ENCODE data around the gene B4GALT5.

GRCh38 chr20:49612127-49612738 is 101.4 kb downstream of the B4GALT5 start:
- TF ChIP-seq, protein P1, sequence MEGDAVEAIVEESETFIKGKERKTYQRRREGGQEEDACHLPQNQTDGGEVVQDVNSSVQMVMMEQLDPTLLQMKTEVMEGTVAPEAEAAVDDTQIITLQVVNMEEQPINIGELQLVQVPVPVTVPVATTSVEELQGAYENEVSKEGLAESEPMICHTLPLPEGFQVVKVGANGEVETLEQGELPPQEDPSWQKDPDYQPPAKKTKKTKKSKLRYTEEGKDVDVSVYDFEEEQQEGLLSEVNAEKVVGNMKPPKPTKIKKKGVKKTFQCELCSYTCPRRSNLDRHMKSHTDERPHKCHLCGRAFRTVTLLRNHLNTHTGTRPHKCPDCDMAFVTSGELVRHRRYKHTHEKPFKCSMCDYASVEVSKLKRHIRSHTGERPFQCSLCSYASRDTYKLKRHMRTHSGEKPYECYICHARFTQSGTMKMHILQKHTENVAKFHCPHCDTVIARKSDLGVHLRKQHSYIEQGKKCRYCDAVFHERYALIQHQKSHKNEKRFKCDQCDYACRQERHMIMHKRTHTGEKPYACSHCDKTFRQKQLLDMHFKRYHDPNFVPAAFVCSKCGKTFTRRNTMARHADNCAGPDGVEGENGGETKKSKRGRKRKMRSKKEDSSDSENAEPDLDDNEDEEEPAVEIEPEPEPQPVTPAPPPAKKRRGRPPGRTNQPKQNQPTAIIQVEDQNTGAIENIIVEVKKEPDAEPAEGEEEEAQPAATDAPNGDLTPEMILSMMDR (IDR thresholded peaks at IDR 0.05), result no peak
- TF ChIP-seq POLR2A (IDR thresholded peaks at IDR 0.05), result no peak
- peak in 1 of 4 donors; percentile 25 for TF ChIP-seq POLR2AphosphoS5 (IDR thresholded peaks at IDR 0.05)
